B cell (primary cell): ENCODE measurements around the gene ARMC6.

Source experiments
- CTCF ChIP-seq: fragments of 200-600 bp; IDR thresholded peaks from one replicate; pipeline ENCODE4 v1.8.0; 2022; ENCODE audit warnings: antibody characterized with exemption, mild to moderate bottlenecking
- EZH2 ChIP-seq: IDR thresholded peaks from 2 replicates; pipeline ENCODE4 v1.6.1; 2012; ENCODE audit warnings: borderline replicate concordance, low read depth, mild to moderate bottlenecking, moderate library complexity, low read length; ENCODE audit not compliant: insufficient read depth, poor library complexity, severe bottlenecking

- no peak for TF ChIP-seq CTCF
- TF ChIP-seq EZH2 = no peak
Observed at GRCh38 chr19:18984251-18984650, 49.2 kb upstream of the ARMC6 start.
